Suprapubic skin (tissue), 4 donors: ENCODE data around the gene ZNF467. TPM values are rescaled to one million over a fixed set of nuclear protein-coding genes. Genes with fewer than 3 reads are reported as not detected.

Experiments used
- DNase-seq, 2 donors: peaks; one replicate each; pipeline ENCODE4 v3.0.0-alpha.2; 2019; ENCODE audit warnings: low spot score in 2 of 2
- H3K27ac ChIP-seq: fragments of 200-600 bp; sonication (generic); one replicate; pipeline ENCODE4 v1.5.1; 2019
- H3K27me3 ChIP-seq: fragments of 200-600 bp; sonication (generic); one replicate; pipeline ENCODE4 v1.5.1; 2019
- H3K36me3 ChIP-seq: fragments of 200-600 bp; sonication (generic); one replicate; pipeline ENCODE4 v1.5.1; 2019
- H3K4me1 ChIP-seq: fragments of 200-600 bp; sonication (generic); one replicate; pipeline ENCODE4 v1.5.1; 2019
- H3K4me3 ChIP-seq: fragments of 200-600 bp; sonication (generic); one replicate; pipeline ENCODE4 v1.5.1; 2019; ENCODE audit warnings: mild to moderate bottlenecking
- H3K9me3 ChIP-seq: fragments of 200-600 bp; sonication (generic); one replicate; pipeline ENCODE4 v1.5.1; 2019
- EP300 ChIP-seq: sonication (generic); formaldehyde crosslinking; IDR thresholded peaks from one replicate; pipeline ENCODE4 v1.6.1; 2017; ENCODE audit warnings: antibody characterized with exemption
- POLR2A ChIP-seq, 2 donors: fragments of 450-650 bp; IDR thresholded peaks; one replicate each; pipeline ENCODE4 v1.6.1; 2017; ENCODE audit warnings: antibody characterized with exemption in 2 of 2, mild to moderate bottlenecking in 2 of 2, moderate library complexity in 2 of 2
- POLR2AphosphoS5 ChIP-seq, 3 donors: sonication (generic); formaldehyde crosslinking; IDR thresholded peaks; one replicate each; pipeline ENCODE4 v1.6.1; 2017; ENCODE audit warnings: antibody characterized with exemption in 3 of 3
- WGBS: methylation state at CpG from one replicate; pipeline ENCODE4 v1.1.5; 2018; 5-methylcytosine and 5-hydroxymethylcytosine counted together
- total RNA-seq, 4 donors: library from RNA; depleted of rRNA; stranded (reverse); fragments of >200 nt; gene quantifications; one replicate each; pipeline ENCODE4 v1.1.0, GENCODE V29; 2016
- TF ChIP-seq, protein P1 (sequence below), 2 donors: fragments of 200-600 bp in 1 of 2; fragments of 450-650 bp in 1 of 2; sonication (generic) in 1 of 2; IDR thresholded peaks; one replicate each; pipeline ENCODE4 v1.5.1; 2016 to 2019; ENCODE audit warnings: antibody characterized with exemption in 2 of 2, mild to moderate bottlenecking in 1 of 2, moderate library complexity in 1 of 2

Gene ZNF467
- total RNA-seq, 4 donors from 2014 or later: 2.9 to 10.8 (median 4.6) TPM

GRCh38 chr7:149800169-149800555 is 26.8 kb upstream of the ZNF467 start:
- Histone ChIP-seq H3K27me3 (no peaks in the 10 kb centered on the region), H3K36me3 (no peaks in the 10 kb centered on the region), H3K9me3 (no peaks in the 10 kb centered on the region), H3K4me3 (no peak overlapping the region), H3K4me1 (no peaks in the 10 kb centered on the region), H3K27ac (no peak overlapping the region)
- WGBS: 94% methylated on average over 13 of the region's 13 CpGs
- TF ChIP-seq POLR2A (IDR thresholded peaks at IDR 0.05) (no peak), EP300 (no peak), POLR2AphosphoS5 (IDR thresholded peaks at IDR 0.05) (no peak)
- TF ChIP-seq, protein P1, sequence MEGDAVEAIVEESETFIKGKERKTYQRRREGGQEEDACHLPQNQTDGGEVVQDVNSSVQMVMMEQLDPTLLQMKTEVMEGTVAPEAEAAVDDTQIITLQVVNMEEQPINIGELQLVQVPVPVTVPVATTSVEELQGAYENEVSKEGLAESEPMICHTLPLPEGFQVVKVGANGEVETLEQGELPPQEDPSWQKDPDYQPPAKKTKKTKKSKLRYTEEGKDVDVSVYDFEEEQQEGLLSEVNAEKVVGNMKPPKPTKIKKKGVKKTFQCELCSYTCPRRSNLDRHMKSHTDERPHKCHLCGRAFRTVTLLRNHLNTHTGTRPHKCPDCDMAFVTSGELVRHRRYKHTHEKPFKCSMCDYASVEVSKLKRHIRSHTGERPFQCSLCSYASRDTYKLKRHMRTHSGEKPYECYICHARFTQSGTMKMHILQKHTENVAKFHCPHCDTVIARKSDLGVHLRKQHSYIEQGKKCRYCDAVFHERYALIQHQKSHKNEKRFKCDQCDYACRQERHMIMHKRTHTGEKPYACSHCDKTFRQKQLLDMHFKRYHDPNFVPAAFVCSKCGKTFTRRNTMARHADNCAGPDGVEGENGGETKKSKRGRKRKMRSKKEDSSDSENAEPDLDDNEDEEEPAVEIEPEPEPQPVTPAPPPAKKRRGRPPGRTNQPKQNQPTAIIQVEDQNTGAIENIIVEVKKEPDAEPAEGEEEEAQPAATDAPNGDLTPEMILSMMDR (IDR thresholded peaks at IDR 0.05): no peak
- no peak for DNase-seq

DNA sequence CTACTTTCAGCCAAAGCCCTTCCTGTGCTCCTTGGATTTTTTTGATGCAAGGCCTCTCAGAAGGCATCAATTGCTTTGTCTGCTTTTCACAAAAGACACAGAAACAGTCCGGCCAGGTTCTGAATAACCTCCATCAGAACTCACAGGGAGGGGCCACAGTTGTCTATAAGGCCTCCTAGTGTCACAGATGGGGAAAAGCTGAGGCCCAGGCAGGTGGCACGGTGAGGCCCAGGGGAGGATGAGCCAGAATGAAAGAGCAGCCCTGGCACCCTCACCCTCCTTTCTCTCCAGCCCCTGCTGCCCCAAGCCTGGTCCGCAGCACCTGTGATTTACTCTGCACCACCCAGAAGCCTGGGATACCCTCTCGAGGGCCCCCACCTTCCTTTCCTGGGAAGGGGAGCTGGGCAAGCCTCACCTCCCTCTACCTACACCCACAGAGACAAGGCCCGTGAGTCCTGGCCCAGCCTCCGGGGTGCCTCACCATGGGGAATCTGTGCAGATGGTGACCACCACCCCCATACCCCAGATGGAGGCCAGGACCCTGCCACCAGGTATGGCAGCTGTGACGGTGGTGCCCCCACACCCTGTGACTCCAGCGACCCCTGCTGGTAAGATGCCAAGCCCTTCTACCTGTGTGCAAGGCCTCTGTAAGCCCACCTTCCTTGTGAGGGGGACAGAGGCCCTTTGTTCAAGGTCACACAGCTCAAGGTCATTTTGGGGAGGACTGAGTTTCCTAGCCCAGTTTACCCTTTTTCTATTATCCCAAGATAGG is 26.2 kb upstream of the ZNF467 start:
- no peak for DNase-seq
- Histone ChIP-seq H3K9me3 (no peaks in the 10 kb centered on the region), H3K4me1 (no peaks in the 10 kb centered on the region), H3K36me3 (no peaks in the 10 kb centered on the region), H3K4me3 (no peak overlapping the region), H3K27ac (no peak overlapping the region), H3K27me3 (no peaks in the 10 kb centered on the region)
- TF ChIP-seq, protein P1 (IDR thresholded peaks at IDR 0.05): no peak
- no peak for TF ChIP-seq EP300
- 61% methylated on average over 8 of the region's 8 CpGs for WGBS

GRCh38 chr7:149797771-149798170 is 24.4 kb upstream of the ZNF467 start:
- no peak for DNase-seq
- Histone ChIP-seq H3K9me3 (no peaks in the 10 kb centered on the region), H3K27ac (no peak overlapping the region), H3K36me3 (no peaks in the 10 kb centered on the region), H3K4me3 (no peak overlapping the region), H3K27me3 (no peaks in the 10 kb centered on the region), H3K4me1 (no peaks in the 10 kb centered on the region)
- TF ChIP-seq POLR2AphosphoS5 (IDR thresholded peaks at IDR 0.05) (no peak), EP300 (no peak), POLR2A (IDR thresholded peaks at IDR 0.05) (no peak)
- TF ChIP-seq, protein P1 (IDR thresholded peaks at IDR 0.05): no peak
- WGBS: 100% methylated on average over 1 of the region's 7 CpGs

GRCh38 chr7:149796287-149796860 is 23.0 kb upstream of the ZNF467 start:
- Histone ChIP-seq H3K4me1 (no peaks in the 10 kb centered on the region), H3K27ac (no peak overlapping the region), H3K36me3 (no peaks in the 10 kb centered on the region), H3K27me3 (peaks cover 8% of the 10 kb centered on the region), H3K9me3 (no peaks in the 10 kb centered on the region), H3K4me3 (no peak overlapping the region)
- TF ChIP-seq, protein P1 (IDR thresholded peaks at IDR 0.05): no peak
- TF ChIP-seq POLR2AphosphoS5 (IDR thresholded peaks at IDR 0.05) (no peak), POLR2A (IDR thresholded peaks at IDR 0.05) (no peak), EP300 (no peak)
- DNase-seq: no peak
- WGBS: 90% methylated on average over 7 of the region's 19 CpGs

GRCh38 chr7:149795126-149795525 is 21.7 kb upstream of the ZNF467 start:
- Histone ChIP-seq H3K36me3 (no peaks in the 10 kb centered on the region), H3K27me3 (peaks cover 21% of the 10 kb centered on the region), H3K9me3 (no peaks in the 10 kb centered on the region), H3K27ac (no peak overlapping the region), H3K4me1 (peaks cover 4% of the 10 kb centered on the region), H3K4me3 (no peak overlapping the region)
- WGBS: 86% methylated on average over 7 of the region's 10 CpGs
- DNase-seq: no peak
- TF ChIP-seq EP300: no peak
- TF ChIP-seq, protein P1 (IDR thresholded peaks at IDR 0.05): no peak
- no peak for TF ChIP-seq POLR2AphosphoS5 (IDR thresholded peaks at IDR 0.05)
- TF ChIP-seq POLR2A (IDR thresholded peaks at IDR 0.05): no peak
